Immature natural killer cell (primary cell): ENCODE measurements around the gene PLA1A. TPM values are rescaled to one million over a fixed set of nuclear protein-coding genes. Genes with fewer than 3 reads are reported as not detected.
"Not testable (repeated sequence)": the region's sequence is repeated elsewhere in the genome, so short reads cannot be mapped to it uniquely, and the experiment has no call there.

Source experiments
- DNase-seq, 3 donors: peaks; one replicate each; pipeline ENCODE4 v3.0.0; 2022; ENCODE audit warnings: mixed read lengths in 1 of 3
- H3K27ac Mint-ChIP-seq, 6 donors: one replicate each; pipeline ENCODE4 v1.8.0; 2020; ENCODE audit warnings: mixed read lengths in 6 of 6, mild to moderate bottlenecking in 5 of 6, inconsistent platforms in 4 of 6, moderate library complexity in 3 of 6
- H3K27me3 Mint-ChIP-seq, 3 donors: one replicate each; pipeline ENCODE4 v1.8.0; 2020 to 2021; ENCODE audit warnings: low read depth in 3 of 3, mild to moderate bottlenecking in 3 of 3, mixed read lengths in 3 of 3, moderate library complexity in 3 of 3, inconsistent platforms in 1 of 3
- H3K36me3 Mint-ChIP-seq, 3 donors: one replicate each; pipeline ENCODE4 v1.8.0; 2020; ENCODE audit warnings: mixed read lengths in 3 of 3, inconsistent platforms in 2 of 3, mild to moderate bottlenecking in 2 of 3
- H3K4me1 Mint-ChIP-seq, 2 donors: one replicate each; pipeline ENCODE4 v1.8.0; 2020; ENCODE audit warnings: inconsistent platforms in 2 of 2, mild to moderate bottlenecking in 2 of 2, mixed read lengths in 2 of 2, moderate library complexity in 1 of 2
- H3K4me3 Mint-ChIP-seq, 5 donors: one replicate each; pipeline ENCODE4 v1.8.0; 2020; ENCODE audit warnings: mild to moderate bottlenecking in 5 of 5, mixed read lengths in 5 of 5, inconsistent platforms in 3 of 5, moderate library complexity in 3 of 5
- H3K9me3 Mint-ChIP-seq, 6 donors: one replicate each; pipeline ENCODE4 v1.8.0; 2020; ENCODE audit warnings: mild to moderate bottlenecking in 6 of 6, mixed read lengths in 6 of 6, inconsistent platforms in 4 of 6, moderate library complexity in 3 of 6
- polyA plus RNA-seq, 3 donors: library from polyadenylated mRNA; unstranded; fragments of 300-500 nt; fragmentation: Illumina TruSeq; gene quantifications; one replicate each; pipeline ENCODE4 v1.2.3, GENCODE V29; 2021

The PLA1A gene
- polyA plus RNA-seq, 3 donors from 2014 or later, result not detected

- Mint-ChIP-seq H3K4me1 (peaks cover 31 to 45% of the 10 kb centered on the region in 2 donors), H3K4me3 (peak within 1 kb of the TSS; percentile 90 to 94 (median 93)), H3K27me3 (peaks cover 5 to 8% (median 6%) of the 10 kb centered on the region in 3 donors), H3K9me3 (no peaks in the 10 kb centered on the region), H3K36me3 (peaks cover 7 to 11% (median 8%) of the 10 kb centered on the region in 3 donors), H3K27ac (peak within 1 kb of the TSS; percentile 95 to 99 (median 97))
- peak; percentile 94 to 97 (median 95) for DNase-seq
Measured at GRCh38 chr3:119676771-119677640, 79.3 kb downstream of the PLA1A start, which contains the start of gene COX17. COX17 (minus strand) TSS chr3:119677406; CDS start chr3:119677310, 96 bp downstream.

GRCh38 chr3:119677641-119677934 is 79.9 kb downstream of the PLA1A start:
- peaks cover 31 to 40% of the 10 kb centered on the region in 2 donors for H3K4me1 Mint-ChIP-seq
- peak overlapping the region; percentile 90 to 94 (median 93) for H3K4me3 Mint-ChIP-seq
- peak overlapping the region; percentile 95 to 99 (median 97) for H3K27ac Mint-ChIP-seq
- no peaks in the 10 kb centered on the region for H3K9me3 Mint-ChIP-seq
- DNase-seq, result no peak
- H3K27me3 Mint-ChIP-seq, result peaks cover 5 to 8% (median 6%) of the 10 kb centered on the region in 3 donors
- peaks cover 4 to 8% (median 7%) of the 10 kb centered on the region in 3 donors for H3K36me3 Mint-ChIP-seq

- Mint-ChIP-seq H3K4me1 (peaks cover 29 to 35% of the 10 kb centered on the region in 2 donors), H3K4me3 (peak overlapping the region in 2 of 5 donors; percentile 16 to 62), H3K27ac (peak overlapping the region in 3 of 6 donors; percentile 38 to 96 (median 50))
- not testable (repeated sequence) for H3K36me3 Mint-ChIP-seq, H3K27me3 Mint-ChIP-seq, DNase-seq, H3K9me3 Mint-ChIP-seq
Measured at GRCh38 chr3:119678209-119678608, 80.5 kb downstream of the PLA1A start.

Other genes starting within 250 kb of the PLA1A start
- 10 to 100 TPM in 1 of 3 donors, 1 to 10 TPM in 2; 6.5 to 21.6 (median 8.7) TPM for gene TMEM39A, start 134.3 kb upstream of the PLA1A start, polyA plus RNA-seq
- 10 to 100 TPM; 33.8 to 57.7 (median 41.1) TPM for gene POGLUT1, start 128.9 kb upstream of the PLA1A start, polyA plus RNA-seq
- 10 to 100 TPM; 54.3 to 78.4 (median 69.4) TPM for gene TIMMDC1, start 99.3 kb upstream of the PLA1A start, polyA plus RNA-seq
- gene CD80, start 38.3 kb upstream of the PLA1A start, polyA plus RNA-seq, result not detected
- gene ADPRH, start 18.4 kb upstream of the PLA1A start, polyA plus RNA-seq, result 10 to 100 TPM in 1 of 3 donors, 1 to 10 TPM in 2; 7.5 to 13.9 (median 9.4) TPM
- 1 to 10 TPM in 1 of 3 donors, under 1 TPM in 1, not detected in 1; 0.50 to 3.6 TPM for gene POPDC2, start 62.7 kb downstream of the PLA1A start, polyA plus RNA-seq
- 100 to 1,000 TPM in 2 of 3 donors, 10 to 100 TPM in 1; 65.5 to 112 (median 102) TPM for gene COX17, start 79.5 kb downstream of the PLA1A start, polyA plus RNA-seq
- gene CFAP91, start 105.1 kb downstream of the PLA1A start, polyA plus RNA-seq, result not detected
- under 1 TPM in 2 of 3 donors, not detected in 1; 0.24 to 0.40 TPM for gene NR1I2, start 184.2 kb downstream of the PLA1A start, polyA plus RNA-seq